Measurements from ENCODE around the gene IGFL4. TPM values are rescaled to one million over a fixed set of nuclear protein-coding genes. Genes with fewer than 3 reads are reported as not detected.

Gene IGFL4
- total and polyA plus RNA-seq, 9 of the 15 experiments (the other 6 are each of a cell fraction or from before 2014, with no cell fraction given): not detected

- in situ Hi-C loops (cut with MboI): no loop called here
- H3K9ac ChIP-seq (ENCODE audit: insufficient read depth in 1 of 2, low read depth in 2 of 2, low read length in 2 of 2): no peak overlapping the region
- DNase-seq (ENCODE audit: extremely low read depth in 1 of 4, low spot score in 3 of 4) (no peak), FAIRE-seq (no peak), ATAC-seq (no peak)
- H3K4me3 ChIP-seq: no peak overlapping the region
- no peak overlapping the region for H3K27ac ChIP-seq (ENCODE audit: extremely low read depth, low read depth, low read length)
- intact Hi-C loops (cut with micrococcal nuclease): loop anchor here (10.0 kb wide), 1 partner anchor 265 kb away; the partner anchor contains the start of gene RSPH6A
- H3K9me3 ChIP-seq (replicated peaks; ENCODE audit: control insufficient read depth, insufficient read depth, low read depth, low read length): no peaks in the 10 kb centered on the region
- 18% methylated on average over 6 of the region's 7 CpGs for WGBS (ENCODE audit: insufficient coverage, low coverage, missing lambda C conversion rate)
- CTCF ChIA-PET (ENCODE audit: low intra/inter-chr PET ratio): interaction anchor here (5.1 to 8.3 kb wide), 2 partner anchors 51 to 185 kb away, joined by 79 to 115 read pairs; no protein-coding TSS in a partner anchor
- H3K4me2 ChIP-seq (ENCODE audit: insufficient read depth, low read length): no peak overlapping the region
- H3K79me2 ChIP-seq (ENCODE audit: control insufficient read depth, insufficient read depth, low read length): no peaks in the 10 kb centered on the region
- H3K4me1 ChIP-seq (replicated peaks in 1 of 2; ENCODE audit: control insufficient read depth in 2 of 2, insufficient read depth in 2 of 2, low read length in 2 of 2): peaks cover 0 to 8% of the 10 kb centered on the region in 2 experiments; a peak in 2 of 5 replicates
- POLR2A ChIA-PET: no interaction called here
- H3K27me3 ChIP-seq (ENCODE audit: control insufficient read depth in 2 of 2, insufficient read depth in 2 of 2, low read length in 2 of 2): peaks cover 2 to 6% of the 10 kb centered on the region in 2 experiments; a peak in 2 of 5 replicates
- no peak overlapping the region for H2AFZ ChIP-seq (ENCODE audit: low read depth, low read length)
- no peaks in the 10 kb centered on the region for H3K9me1 ChIP-seq (ENCODE audit: control insufficient read depth, insufficient read depth, low read length)
- no TSS peak for BruUV-seq (replicated peaks)
- no peaks in the 10 kb centered on the region for H3K36me3 ChIP-seq (ENCODE audit: control insufficient read depth, insufficient read depth, low read length)
- no peaks in the 10 kb centered on the region for H4K20me1 ChIP-seq (replicated peaks; ENCODE audit: control insufficient read depth, insufficient read depth, low read length)
- TF ChIP-seq EWSR1 (IDR thresholded peaks at IDR 0.05; ENCODE audit: borderline replicate concordance, low read depth, partially characterized antibody) (no peak), NELFE (IDR thresholded peaks at IDR 0.05; ENCODE audit: insufficient read depth, insufficient read length) (no peak), AFF4 (CRISPR knock-in tag; IDR thresholded peaks at IDR 0.05) (no peak), FOXP4 (CRISPR knock-in tag; IDR thresholded peaks at IDR 0.05; ENCODE audit: borderline replicate concordance) (no peak), BRF2 (IDR thresholded peaks at IDR 0.05; ENCODE audit: borderline replicate concordance, insufficient read depth, insufficient read length) (no peak), TEAD1 (CRISPR knock-in tag; IDR thresholded peaks at IDR 0.05) (no peak), TBL1XR1 (IDR thresholded peaks at IDR 0.05; ENCODE audit: low read length in 2 of 2) (no peak), JUND (IDR thresholded peaks at IDR 0.05; ENCODE audit: borderline replicate concordance, low read depth, low read length) (no peak), JUND (tag; IDR thresholded peaks at IDR 0.05; ENCODE audit: borderline replicate concordance, low read depth, low read length) (no peak), GTF2F1 (IDR thresholded peaks at IDR 0.05; ENCODE audit: low read depth, low read length) (no peak), STAG1 (CRISPR knock-in tag; IDR thresholded peaks at IDR 0.05; ENCODE audit: borderline replicate concordance) (no peak), TFAM (CRISPR knock-in tag; conservative IDR thresholded peaks at IDR 0.05) (no peak), MEF2A (IDR thresholded peaks at IDR 0.05; ENCODE audit: control insufficient read depth, low read depth, low read length) (no peak), ZNF766 (CRISPR knock-in tag; conservative IDR thresholded peaks at IDR 0.05) (no peak), ZNF134 (CRISPR knock-in tag; conservative IDR thresholded peaks at IDR 0.05) (no peak), ZBTB8A (IDR thresholded peaks at IDR 0.05; ENCODE audit: partially characterized antibody) (no peak)
These were observed 38.8 kb upstream of the IGFL4 start for GRCh38 chr19:46079576-46079975.
